ENCODE measurements around the gene CLPTM1. TPM values are rescaled to one million over a fixed set of nuclear protein-coding genes. Genes with fewer than 3 reads are reported as not detected.

The CLPTM1 gene
- total RNA-seq, 4 donors from 2014 or later = 41.7 to 76.3 (median 43.2) TPM

GRCh38 chr19:44975444-44975843, 20.3 kb downstream of the CLPTM1 start:
- no peak for ATAC-seq
- Histone ChIP-seq H3K9me3 (no peaks in the 10 kb centered on the region), H3K27ac (no peak overlapping the region), H3K4me3 (no peak overlapping the region), H3K4me1 (no peaks in the 10 kb centered on the region), H3K36me3 (peaks cover 0 to 97% of the 10 kb centered on the region in 2 donors), H3K27me3 (no peaks in the 10 kb centered on the region)
- TF ChIP-seq, protein P1, sequence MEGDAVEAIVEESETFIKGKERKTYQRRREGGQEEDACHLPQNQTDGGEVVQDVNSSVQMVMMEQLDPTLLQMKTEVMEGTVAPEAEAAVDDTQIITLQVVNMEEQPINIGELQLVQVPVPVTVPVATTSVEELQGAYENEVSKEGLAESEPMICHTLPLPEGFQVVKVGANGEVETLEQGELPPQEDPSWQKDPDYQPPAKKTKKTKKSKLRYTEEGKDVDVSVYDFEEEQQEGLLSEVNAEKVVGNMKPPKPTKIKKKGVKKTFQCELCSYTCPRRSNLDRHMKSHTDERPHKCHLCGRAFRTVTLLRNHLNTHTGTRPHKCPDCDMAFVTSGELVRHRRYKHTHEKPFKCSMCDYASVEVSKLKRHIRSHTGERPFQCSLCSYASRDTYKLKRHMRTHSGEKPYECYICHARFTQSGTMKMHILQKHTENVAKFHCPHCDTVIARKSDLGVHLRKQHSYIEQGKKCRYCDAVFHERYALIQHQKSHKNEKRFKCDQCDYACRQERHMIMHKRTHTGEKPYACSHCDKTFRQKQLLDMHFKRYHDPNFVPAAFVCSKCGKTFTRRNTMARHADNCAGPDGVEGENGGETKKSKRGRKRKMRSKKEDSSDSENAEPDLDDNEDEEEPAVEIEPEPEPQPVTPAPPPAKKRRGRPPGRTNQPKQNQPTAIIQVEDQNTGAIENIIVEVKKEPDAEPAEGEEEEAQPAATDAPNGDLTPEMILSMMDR (IDR thresholded peaks at IDR 0.05) = no peak
- no peak for TF ChIP-seq POLR2AphosphoS5 (IDR thresholded peaks at IDR 0.05)
- no peak for TF ChIP-seq POLR2A (IDR thresholded peaks at IDR 0.05)
- no peak for TF ChIP-seq EP300 (IDR thresholded peaks at IDR 0.05)
- WGBS, 2 donors (ENCODE audit: low coverage in 1 of 2) = 96% methylated on average over 4 of the region's 4 CpGs; no CpG with 5 or more reads in 1 of the 2 donors

GRCh38 chr19:44984005-44984404, 28.8 kb downstream of the CLPTM1 start:
- peaks cover 0 to 3% (median 0%) of the 10 kb centered on the region in 3 donors for H3K4me1 ChIP-seq
- 79 to 80% methylated on average over 4 of the region's 9 CpGs for WGBS, 2 donors (ENCODE audit: low coverage in 1 of 2)
- no peaks in the 10 kb centered on the region for H3K9me3 ChIP-seq
- no peak for ATAC-seq
- no peak overlapping the region for H3K27ac ChIP-seq
- H3K36me3 ChIP-seq = peaks cover 0 to 99% of the 10 kb centered on the region in 2 donors
- H3K27me3 ChIP-seq = no peaks in the 10 kb centered on the region
- no peak overlapping the region for H3K4me3 ChIP-seq
- TF ChIP-seq POLR2A (IDR thresholded peaks at IDR 0.05) (no peak), EP300 (IDR thresholded peaks at IDR 0.05) (no peak), POLR2AphosphoS5 (IDR thresholded peaks at IDR 0.05) (no peak)
- TF ChIP-seq, protein P1 (IDR thresholded peaks at IDR 0.05) = no peak

DNA sequence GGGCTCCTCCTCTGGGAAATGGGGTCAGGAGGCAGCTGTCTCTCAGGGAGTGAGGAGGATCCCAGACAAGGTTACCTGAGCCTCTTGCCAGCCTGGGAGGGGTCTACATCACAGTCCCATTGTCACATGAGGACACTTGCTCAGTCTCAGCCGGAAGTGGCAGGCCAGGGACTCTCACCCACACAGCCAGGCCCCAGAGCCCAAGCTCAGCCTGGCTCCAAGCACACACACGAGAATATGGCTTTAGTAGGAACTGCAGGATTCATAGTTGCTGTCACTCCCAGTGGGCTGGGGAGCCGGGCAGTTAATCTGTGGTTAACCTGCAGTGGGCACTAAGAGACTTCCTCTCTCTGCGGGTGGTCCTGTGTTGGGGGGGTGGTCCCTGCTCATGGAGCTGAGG, 30.3 kb downstream of the CLPTM1 start:
- TF ChIP-seq, protein P1 (IDR thresholded peaks at IDR 0.05) = no peak
- TF ChIP-seq EP300 (IDR thresholded peaks at IDR 0.05) = no peak
- no peak for TF ChIP-seq POLR2AphosphoS5 (IDR thresholded peaks at IDR 0.05)
- no peak for TF ChIP-seq POLR2A (IDR thresholded peaks at IDR 0.05)
- 100% methylated on average over 2 of the region's 4 CpGs; no CpG with 5 or more reads in 1 of the 2 donors for WGBS, 2 donors (ENCODE audit: low coverage in 1 of 2)
- Histone ChIP-seq H3K4me1 (peaks cover 0 to 5% (median 0%) of the 10 kb centered on the region in 3 donors), H3K27ac (no peak overlapping the region), H3K27me3 (no peaks in the 10 kb centered on the region), H3K9me3 (no peaks in the 10 kb centered on the region), H3K36me3 (peaks cover 0 to 99% of the 10 kb centered on the region in 2 donors), H3K4me3 (no peak overlapping the region)
- ATAC-seq = no peak

GRCh38 chr19:44986389-44986788, 31.2 kb downstream of the CLPTM1 start:
- Histone ChIP-seq H3K9me3 (no peaks in the 10 kb centered on the region), H3K4me1 (peaks cover 0 to 5% (median 0%) of the 10 kb centered on the region in 3 donors), H3K27me3 (no peaks in the 10 kb centered on the region), H3K4me3 (no peak overlapping the region), H3K36me3 (peaks cover 0 to 100% of the 10 kb centered on the region in 2 donors), H3K27ac (no peak overlapping the region)
- WGBS, 2 donors (ENCODE audit: low coverage in 1 of 2) = 80 to 86% methylated on average over 2 to 7 of the region's 7 CpGs
- TF ChIP-seq POLR2AphosphoS5 (IDR thresholded peaks at IDR 0.05) = no peak
- TF ChIP-seq EP300 (IDR thresholded peaks at IDR 0.05) = no peak
- TF ChIP-seq POLR2A (IDR thresholded peaks at IDR 0.05) = no peak
- TF ChIP-seq, protein P1 (IDR thresholded peaks at IDR 0.05) = no peak
- ATAC-seq = no peak

DNA sequence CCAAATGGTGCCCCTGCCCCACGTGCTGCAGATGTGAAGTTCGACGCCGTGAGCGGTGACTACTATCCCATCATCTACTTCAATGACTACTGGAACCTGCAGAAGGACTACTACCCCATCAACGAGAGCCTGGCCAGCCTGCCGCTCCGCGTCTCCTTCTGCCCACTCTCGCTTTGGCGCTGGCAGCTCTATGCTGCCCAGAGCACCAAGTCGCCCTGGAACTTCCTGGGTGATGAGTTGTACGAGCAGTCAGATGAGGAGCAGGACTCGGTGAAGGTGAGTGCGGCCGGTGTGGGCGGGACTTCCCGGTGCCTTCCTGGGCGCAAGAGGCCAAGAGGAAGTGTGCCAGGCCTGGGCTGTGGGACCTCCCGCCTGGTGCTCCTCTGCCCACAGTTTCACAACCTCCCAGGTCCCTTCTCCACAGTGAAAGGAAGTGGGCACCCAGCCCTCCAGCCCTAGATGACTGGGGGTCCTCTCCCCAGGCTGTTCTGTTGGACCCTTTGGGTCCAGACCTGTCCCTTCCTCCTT, 32.0 kb downstream of the CLPTM1 start:
- peaks cover 0 to 100% of the 10 kb centered on the region in 2 donors for H3K36me3 ChIP-seq
- H3K4me3 ChIP-seq = no peak overlapping the region
- WGBS, 2 donors (ENCODE audit: low coverage in 1 of 2) = 82 to 86% methylated on average over 5 to 7 of the region's 20 CpGs
- H3K9me3 ChIP-seq = no peaks in the 10 kb centered on the region
- no peak for ATAC-seq
- no peaks in the 10 kb centered on the region for H3K27me3 ChIP-seq
- H3K27ac ChIP-seq = no peak overlapping the region
- H3K4me1 ChIP-seq = peaks cover 0 to 5% (median 0%) of the 10 kb centered on the region in 3 donors
- no peak for TF ChIP-seq POLR2A (IDR thresholded peaks at IDR 0.05)
- TF ChIP-seq, protein P1 (IDR thresholded peaks at IDR 0.05) = no peak
- TF ChIP-seq EP300 (IDR thresholded peaks at IDR 0.05) = no peak
- TF ChIP-seq POLR2AphosphoS5 (IDR thresholded peaks at IDR 0.05) = no peak
